ENCODE results near the gene PSPH. TPM values are rescaled to one million over a fixed set of nuclear protein-coding genes. Genes with fewer than 3 reads are reported as not detected.

Gene PSPH
- total RNA-seq, 1 donor: 125 TPM

- DNase-seq (ENCODE audit: low read depth): no peak
- no peak overlapping the region for H3K4me3 ChIP-seq (ENCODE audit: low read depth, low read length)
- no peak for TF ChIP-seq CTCF (IDR thresholded peaks at IDR 0.05; ENCODE audit: insufficient read depth, low read depth, low read length)
Observed at GRCh38 chr7:55992346-55992745, 58.9 kb downstream of the PSPH start.

- DNase-seq (ENCODE audit: low read depth): no peak
- no peak for TF ChIP-seq CTCF (IDR thresholded peaks at IDR 0.05; ENCODE audit: insufficient read depth, low read depth, low read length)
- no peak overlapping the region for H3K4me3 ChIP-seq (ENCODE audit: low read depth, low read length)
Observed at GRCh38 chr7:55983537-55983936, 67.7 kb downstream of the PSPH start.

- no peak for DNase-seq (ENCODE audit: low read depth)
- H3K4me3 ChIP-seq (ENCODE audit: low read depth, low read length): no peak overlapping the region
- no peak for TF ChIP-seq CTCF (IDR thresholded peaks at IDR 0.05; ENCODE audit: insufficient read depth, low read depth, low read length)
Observed at GRCh38 chr7:55980266-55980665, 71.0 kb downstream of the PSPH start.

GRCh38 chr7:55977831-55978230 lies 73.4 kb downstream of the PSPH start:
- H3K4me3 ChIP-seq (ENCODE audit: low read depth, low read length): no peak overlapping the region
- TF ChIP-seq CTCF (IDR thresholded peaks at IDR 0.05; ENCODE audit: insufficient read depth, low read depth, low read length): no peak
- no peak for DNase-seq (ENCODE audit: low read depth)

GRCh38 chr7:55975988-55976633 lies 75.1 kb downstream of the PSPH start:
- no peak for DNase-seq (ENCODE audit: low read depth)
- no peak for TF ChIP-seq CTCF (IDR thresholded peaks at IDR 0.05; ENCODE audit: insufficient read depth, low read depth, low read length)

GRCh38 chr7:55973747-55974250 lies 77.4 kb downstream of the PSPH start:
- TF ChIP-seq CTCF (IDR thresholded peaks at IDR 0.05; ENCODE audit: insufficient read depth, low read depth, low read length): no peak
- no peak for DNase-seq (ENCODE audit: low read depth)
- H3K4me3 ChIP-seq (ENCODE audit: low read depth, low read length): no peak overlapping the region

More at GRCh38 chr7:55975988-55976633, 75.1 kb downstream of the PSPH start:
- H3K4me3 ChIP-seq (ENCODE audit: low read depth, low read length): no peak overlapping the region

GRCh38 chr7:55970978-55971377 lies 80.3 kb downstream of the PSPH start:
- no peak for DNase-seq (ENCODE audit: low read depth)
- H3K4me3 ChIP-seq (ENCODE audit: low read depth, low read length): no peak overlapping the region
- no peak for TF ChIP-seq CTCF (IDR thresholded peaks at IDR 0.05; ENCODE audit: insufficient read depth, low read depth, low read length)

All from fibroblast of villous mesenchyme (primary cell).